Small intestine (tissue), 7 donors: ENCODE measurements around the gene UBE2I. TPM values are rescaled to one million over a fixed set of nuclear protein-coding genes. Genes with fewer than 3 reads are reported as not detected.
A peak's percentile ranks its signal among the peaks of the same experiment; 100 is the strongest.

Experiments
- DNase-seq, 2 donors: peaks; one replicate each; pipeline versions ENCODE4 v3.0.0 to v3.0.0-alpha.2; 2013
- FAIRE-seq: peaks from 2 replicates; lab custom pipeline; 2012; peaks lifted over from hg19 to GRCh38; lab: Jason Lieb, UNC
- H3K27ac ChIP-seq, 3 donors: one replicate each; pipeline ENCODE4 v1.5.1; 2013; ENCODE audit warnings: low read length in 2 of 3, mild to moderate bottlenecking in 2 of 3, control low read depth in 1 of 3, inconsistent platforms in 1 of 3, low read depth in 1 of 3, moderate library complexity in 1 of 3
- H3K27me3 ChIP-seq, 3 donors: one replicate each; pipeline ENCODE4 v1.6.1; 2013; ENCODE audit warnings: low read length in 3 of 3, inconsistent platforms in 1 of 3; ENCODE audit not compliant: control insufficient read depth in 3 of 3, insufficient read depth in 3 of 3
- H3K36me3 ChIP-seq, 3 donors: one replicate each; pipeline ENCODE4 v1.6.1; 2013; ENCODE audit warnings: low read length in 3 of 3, inconsistent platforms in 1 of 3, low read depth in 1 of 3, mild to moderate bottlenecking in 1 of 3, moderate library complexity in 1 of 3; ENCODE audit not compliant: control insufficient read depth in 3 of 3, insufficient read depth in 2 of 3
- H3K4me1 ChIP-seq, 3 donors: one replicate each; pipeline ENCODE4 v1.6.1; 2013; ENCODE audit warnings: low read length in 2 of 3, inconsistent platforms in 1 of 3, low read depth in 1 of 3, mild to moderate bottlenecking in 1 of 3, moderate library complexity in 1 of 3; ENCODE audit not compliant: control insufficient read depth in 3 of 3, insufficient read depth in 2 of 3
- H3K4me3 ChIP-seq, 3 donors: one replicate each; pipeline ENCODE4 v1.5.1; 2013; ENCODE audit warnings: low read length in 3 of 3, control low read depth in 1 of 3, inconsistent platforms in 1 of 3, low read depth in 1 of 3, mild to moderate bottlenecking in 1 of 3, moderate library complexity in 1 of 3
- H3K9me3 ChIP-seq, 2 donors: one replicate each; pipeline ENCODE4 v1.6.1; 2013; ENCODE audit warnings: low read depth in 1 of 2, low read length in 1 of 2; ENCODE audit not compliant: control insufficient read depth in 2 of 2, insufficient read depth in 1 of 2
- WGBS, 3 donors: extraction: QIAGEN DNeasy Blood & Tissue Kit; methylation state at CpG; one replicate each; pipeline ENCODE4 v1.1.7; 2013; 5-methylcytosine and 5-hydroxymethylcytosine counted together
- polyA plus RNA-seq, 4 donors: library from polyadenylated mRNA; stranded (reverse) in 3 of 4; unstranded in 1 of 4; fragments of 200-250 nt in 3 of 4; fragments of 120-200 nt in 1 of 4; gene quantifications; one replicate each; pipeline versions ENCODE4 v1.2.1 to v1.2.3, GENCODE V29; 2013
- donor health status: healthy with polysubstance abuse.
- donor health status: control.
- donor health status: control.
- donor health status: Bipolar disorder and iron deficiency.
- donor health status: healthy.

The UBE2I gene
- polyA plus RNA-seq, 4 donors, result 38.7 to 123 (median 64.8) TPM

DNA sequence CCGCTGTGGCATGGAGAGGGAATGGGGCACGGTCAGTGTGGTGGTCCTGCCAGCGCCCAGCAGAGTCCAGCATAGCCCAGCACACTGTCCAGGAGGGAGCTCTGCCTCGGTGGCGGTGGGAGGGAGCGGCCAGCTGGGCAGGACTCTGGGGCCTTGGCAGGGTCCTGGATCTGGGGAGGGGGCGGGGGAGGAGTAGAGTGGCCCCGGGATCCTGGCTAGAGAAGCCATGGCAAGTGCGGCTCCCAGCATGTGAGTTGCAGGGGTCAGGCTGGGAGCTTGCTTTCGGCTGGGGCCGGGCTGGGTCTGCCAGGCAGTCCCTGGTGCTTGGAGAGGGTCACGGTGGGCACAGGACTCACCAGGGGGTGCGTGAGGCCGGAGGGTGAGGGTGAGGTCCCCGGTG is 46.2 kb downstream of the UBE2I start:
- WGBS, 3 donors, result 83 to 85% (median 83%) methylated on average over 14 to 15 of the region's 15 CpGs
- H3K36me3 ChIP-seq, result peaks cover 0 to 32% (median 0%) of the 10 kb centered on the region in 3 donors
- no peaks in the 10 kb centered on the region for H3K9me3 ChIP-seq
- H3K27ac ChIP-seq, result no peak overlapping the region
- H3K4me3 ChIP-seq, result no peak overlapping the region
- peaks cover 0 to 13% (median 11%) of the 10 kb centered on the region in 3 donors for H3K4me1 ChIP-seq
- DNase-seq (no peak), FAIRE-seq (no peak)
- no peaks in the 10 kb centered on the region for H3K27me3 ChIP-seq

DNA sequence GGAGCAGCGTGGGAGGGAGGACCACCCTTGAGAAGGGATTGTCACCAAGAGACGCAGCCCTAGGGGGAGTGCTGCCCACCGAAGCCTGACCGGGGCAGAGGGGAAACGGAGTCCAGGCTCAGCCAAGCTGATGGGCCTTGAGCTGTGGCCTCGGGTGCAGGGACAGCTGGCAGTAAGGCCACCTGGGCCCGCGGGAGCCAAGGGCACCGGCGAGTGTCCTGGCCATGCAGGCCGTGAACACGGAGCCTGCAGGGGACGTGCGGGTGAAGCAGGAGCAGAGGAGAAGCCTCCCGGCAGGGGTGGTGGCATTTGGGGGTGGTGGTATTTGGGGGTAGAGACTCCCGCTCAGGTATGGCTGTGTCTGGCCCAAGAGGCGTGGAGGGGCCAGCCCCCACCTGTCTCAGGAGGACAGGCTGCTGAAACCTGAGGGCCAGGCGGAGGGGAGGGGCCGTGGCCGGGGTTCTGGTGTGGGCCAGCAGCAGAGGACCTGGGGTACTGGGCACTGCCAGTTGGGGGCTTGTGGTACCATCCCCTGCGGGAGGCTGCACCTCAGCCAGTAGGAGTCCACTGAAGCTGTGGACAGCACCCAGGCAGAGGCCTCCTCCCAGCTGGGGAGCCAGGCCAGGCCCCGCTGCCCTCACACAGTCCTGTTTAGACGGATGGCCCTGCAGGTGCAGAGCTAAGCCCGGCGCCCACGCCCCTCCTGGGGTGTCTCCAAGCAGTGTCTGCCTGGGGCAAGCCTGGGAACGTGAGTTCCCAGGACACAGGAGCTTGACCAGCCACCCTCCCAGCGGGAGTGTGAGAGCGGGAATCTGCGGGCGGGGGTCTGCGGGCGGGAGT is 46.8 kb downstream of the UBE2I start:
- FAIRE-seq (no peak), DNase-seq (no peak)
- WGBS, 3 donors, result 66 to 82% (median 69%) methylated on average over 23 to 33 of the region's 33 CpGs
- Histone ChIP-seq H3K4me3 (no peak overlapping the region), H3K27me3 (no peaks in the 10 kb centered on the region), H3K27ac (no peak overlapping the region), H3K4me1 (peaks cover 0 to 9% (median 4%) of the 10 kb centered on the region in 3 donors), H3K36me3 (peaks cover 0 to 38% (median 0%) of the 10 kb centered on the region in 3 donors), H3K9me3 (no peaks in the 10 kb centered on the region)

DNA sequence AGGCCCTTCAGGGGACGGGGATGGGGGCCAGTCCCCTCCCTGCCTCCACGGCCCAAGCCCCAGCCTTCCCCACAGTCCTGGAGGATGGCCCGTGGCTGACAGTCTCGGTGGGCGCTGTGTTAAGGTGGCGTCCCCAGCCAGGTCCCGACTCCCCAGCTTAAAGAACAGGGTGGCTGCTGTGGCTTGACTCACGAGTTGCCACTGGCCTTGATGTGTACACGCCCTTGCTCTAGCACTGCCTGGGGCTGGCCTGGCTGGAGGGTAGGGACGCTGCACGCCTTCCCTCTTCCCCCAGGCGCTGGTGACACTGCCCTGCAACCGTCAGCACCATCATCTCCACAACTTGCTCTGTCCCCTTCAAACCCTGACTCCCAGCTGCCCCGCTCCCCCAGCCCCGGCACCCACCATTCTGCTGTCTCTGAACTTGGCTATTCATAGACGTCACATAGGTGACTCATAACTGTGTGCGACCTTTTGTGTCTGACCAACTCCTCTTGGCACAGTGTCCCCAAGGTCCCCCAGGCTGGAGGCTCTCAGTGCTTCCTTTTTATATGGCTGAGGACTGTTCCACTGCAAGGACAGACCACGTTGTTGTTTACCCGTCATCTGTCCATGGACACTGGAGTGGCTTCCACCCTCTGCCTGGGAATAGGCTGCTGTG is 48.6 kb downstream of the UBE2I start:
- Histone ChIP-seq H3K4me1 (peaks cover 0 to 5% (median 0%) of the 10 kb centered on the region in 3 donors), H3K36me3 (peaks cover 0 to 56% (median 7%) of the 10 kb centered on the region in 3 donors)
- no peak for FAIRE-seq

DNA sequence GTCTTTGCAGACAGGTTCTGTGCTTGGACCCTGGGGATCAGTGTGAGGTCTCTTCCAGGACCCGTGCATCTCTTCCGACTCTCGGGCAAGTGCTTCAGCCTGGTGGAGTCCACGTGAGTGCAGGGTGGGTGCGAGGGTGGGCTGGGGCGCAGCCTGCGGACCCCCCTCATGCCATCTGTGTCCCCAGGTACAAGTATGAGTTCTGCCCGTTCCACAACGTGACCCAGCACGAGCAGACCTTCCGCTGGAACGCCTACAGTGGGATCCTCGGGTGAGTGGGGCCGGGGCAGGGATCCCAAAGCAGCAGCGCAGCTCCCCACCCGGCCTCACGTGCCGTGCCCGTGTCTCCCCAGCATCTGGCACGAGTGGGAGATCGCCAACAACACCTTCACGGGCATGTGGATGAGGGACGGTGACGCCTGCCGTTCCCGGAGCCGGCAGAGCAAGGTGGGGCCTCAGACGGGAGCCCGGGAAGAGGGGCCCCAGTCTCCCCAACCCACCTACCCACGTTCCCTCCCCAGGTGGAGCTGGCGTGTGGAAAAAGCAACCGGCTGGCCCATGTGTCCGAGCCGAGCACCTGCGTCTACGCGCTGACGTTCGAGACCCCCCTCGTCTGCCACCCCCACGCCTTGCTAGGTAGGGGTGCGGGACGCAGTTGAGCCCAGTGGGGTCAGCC is 52.4 kb downstream of the UBE2I start:
- FAIRE-seq (no peak), DNase-seq (no peak)
- H3K4me3 ChIP-seq, result no peak overlapping the region
- H3K36me3 ChIP-seq, result peaks cover 10 to 82% (median 13%) of the 10 kb centered on the region in 3 donors
- no peak overlapping the region for H3K27ac ChIP-seq
- H3K9me3 ChIP-seq, result no peaks in the 10 kb centered on the region
- H3K27me3 ChIP-seq, result no peaks in the 10 kb centered on the region
- 93 to 95% (median 94%) methylated on average over 40 to 43 of the region's 43 CpGs for WGBS, 3 donors
- H3K4me1 ChIP-seq, result no peaks in the 10 kb centered on the region

More for the DNA sequence above, 48.6 kb downstream of the UBE2I start:
- 82 to 84% (median 83%) methylated on average over 19 of the region's 19 CpGs for WGBS, 3 donors
- Histone ChIP-seq H3K27me3 (no peaks in the 10 kb centered on the region), H3K9me3 (no peaks in the 10 kb centered on the region), H3K4me3 (no peak overlapping the region), H3K27ac (no peak overlapping the region)
- DNase-seq, result no peak

DNA sequence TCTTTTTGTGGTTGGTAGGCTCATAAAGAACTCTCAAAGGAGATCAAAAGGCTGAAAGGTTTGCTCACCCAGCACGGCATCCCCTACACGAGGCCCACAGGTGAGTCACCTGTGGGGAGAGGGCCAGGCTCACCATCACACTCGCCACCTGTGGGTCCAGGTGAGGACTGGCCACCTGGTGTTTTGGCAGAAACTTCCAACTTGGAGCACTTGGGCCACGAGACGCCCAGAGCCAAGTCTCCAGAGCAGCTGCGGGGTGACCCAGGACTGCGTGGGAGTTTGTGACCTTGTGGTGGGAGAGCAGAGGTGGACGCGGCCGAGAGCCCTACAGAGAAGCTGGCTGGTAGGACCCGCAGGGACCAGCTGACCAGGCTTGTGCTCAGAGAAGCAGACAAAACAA is 53.4 kb downstream of the UBE2I start:
- no peak overlapping the region for H3K27ac ChIP-seq
- no peaks in the 10 kb centered on the region for H3K27me3 ChIP-seq
- no peaks in the 10 kb centered on the region for H3K4me1 ChIP-seq
- DNase-seq, result no peak
- 84 to 85% (median 85%) methylated on average over 11 of the region's 11 CpGs for WGBS, 3 donors
- H3K9me3 ChIP-seq, result no peaks in the 10 kb centered on the region
- H3K36me3 ChIP-seq, result peaks cover 12 to 84% (median 16%) of the 10 kb centered on the region in 3 donors
- FAIRE-seq, result no peak
- H3K4me3 ChIP-seq, result no peak overlapping the region

DNA sequence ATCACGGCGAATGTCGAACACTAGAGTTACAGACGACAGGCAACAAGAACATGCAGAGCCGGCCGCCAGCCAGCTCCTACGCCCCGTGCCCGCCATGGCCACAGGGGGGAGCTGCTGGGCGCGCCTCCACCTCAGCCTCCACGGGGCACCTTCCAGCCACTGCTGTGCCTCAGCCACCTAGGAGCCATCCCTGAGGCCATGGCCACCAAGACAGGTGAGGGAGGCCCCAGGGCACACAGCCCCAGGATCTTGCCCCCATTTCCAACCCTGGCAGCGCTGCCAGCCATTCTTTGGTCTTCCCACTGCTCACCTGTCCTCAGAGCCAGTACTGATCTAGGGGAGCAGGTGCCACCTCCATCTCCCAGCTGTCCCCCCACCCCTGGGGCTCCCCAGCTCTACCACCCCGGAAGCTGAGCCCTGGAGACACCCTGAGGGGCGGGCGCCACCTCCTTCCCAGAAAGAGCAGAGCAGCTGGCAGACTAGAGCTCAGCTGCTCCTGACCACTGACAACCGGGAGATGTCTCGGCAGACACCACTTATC is 54.1 kb downstream of the UBE2I start:
- no peaks in the 10 kb centered on the region for H3K27me3 ChIP-seq
- 35 to 44% (median 43%) methylated on average over 18 of the region's 18 CpGs for WGBS, 3 donors
- H3K4me3 ChIP-seq, result no peak overlapping the region
- H3K36me3 ChIP-seq, result peaks cover 12 to 82% (median 16%) of the 10 kb centered on the region in 3 donors
- no peaks in the 10 kb centered on the region for H3K4me1 ChIP-seq
- FAIRE-seq, result no peak
- no peak overlapping the region for H3K27ac ChIP-seq
- DNase-seq, result peak; percentile 68 to 73
- H3K9me3 ChIP-seq, result no peaks in the 10 kb centered on the region

DNA sequence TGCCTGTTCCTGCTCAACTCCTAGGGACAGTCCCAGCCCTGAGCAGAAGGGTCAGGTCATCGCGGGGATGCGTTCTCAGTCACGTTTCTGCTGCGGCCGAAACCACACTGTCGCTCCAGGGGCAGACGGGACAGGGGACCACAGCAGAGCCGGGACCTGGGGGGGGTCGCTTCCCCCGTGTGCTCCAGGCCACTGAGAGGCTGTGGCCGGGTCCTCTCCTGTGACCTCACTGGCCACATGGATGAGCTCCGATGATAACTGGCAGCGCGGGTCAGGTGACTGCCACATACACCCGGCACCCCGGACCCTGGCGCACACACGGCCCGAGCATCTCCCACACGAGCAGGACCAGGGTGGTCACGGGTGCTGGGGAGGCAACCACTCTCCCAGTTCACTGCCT is 55.1 kb downstream of the UBE2I start:
- no peak for FAIRE-seq
- H3K4me1 ChIP-seq, result no peaks in the 10 kb centered on the region
- 87 to 91% (median 89%) methylated on average over 19 to 22 of the region's 22 CpGs for WGBS, 3 donors
- H3K36me3 ChIP-seq, result peaks cover 12 to 81% (median 16%) of the 10 kb centered on the region in 3 donors
- DNase-seq, result no peak
- H3K27ac ChIP-seq, result no peak overlapping the region
- H3K27me3 ChIP-seq, result no peaks in the 10 kb centered on the region
- no peak overlapping the region for H3K4me3 ChIP-seq
- H3K9me3 ChIP-seq, result no peaks in the 10 kb centered on the region
